ENCODE results near the gene DES. TPM values are rescaled to one million over a fixed set of nuclear protein-coding genes. Genes with fewer than 3 reads are reported as not detected.

Gene DES
- total RNA-seq, 1 experiment from 2014 or later = not detected

- TF ChIP-seq EZH2phosphoT487 (IDR thresholded peaks at IDR 0.05; ENCODE audit: borderline replicate concordance, low read length) (no peak), CTCF (conservative IDR thresholded peaks at IDR 0.05; ENCODE audit: low read depth, low read length) (peak; percentile 95)
- no peaks in the 10 kb centered on the region for H3K27me3 ChIP-seq (ENCODE audit: low read length)
- peak; percentile 54 for ATAC-seq
- no peaks in the 10 kb centered on the region for H3K9me3 ChIP-seq (ENCODE audit: low read length)
- H3K27ac ChIP-seq (ENCODE audit: low read length) = no peak overlapping the region
- ChIA-PET POLR2A (ENCODE audit: unreplicated experiment) (interaction anchor here (0.7 kb wide), 1 partner anchor 79 kb away, joined by 4 read pairs; no protein-coding TSS in a partner anchor), CTCF (interaction anchor here (0.5 to 2.3 kb wide), 10 partner anchors 31 to 149 kb away, joined by 3 to 21 read pairs (median 3); no protein-coding TSS in a partner anchor)
- H4K20me1 ChIP-seq (ENCODE audit: low read length) = no peaks in the 10 kb centered on the region
- peak; percentile 90 for DNase-seq
- H3K9me2 ChIP-seq (replicated peaks; ENCODE audit: low read length) = no peaks in the 10 kb centered on the region
- H3K79me2 ChIP-seq (ENCODE audit: low read length) = no peaks in the 10 kb centered on the region
- H2AFZ ChIP-seq (ENCODE audit: low read length) = 0 out of 2 replicates have a peak overlapping the region, but pooled peaks have one; percentile 6
- H3F3A ChIP-seq (ENCODE audit: low read length, unreplicated experiment) = peaks cover 7% of the 10 kb centered on the region
- BruUV-seq (replicated peaks) = no TSS peak
- intact Hi-C loops (cut with micrococcal nuclease) = loop anchor here (1.0 to 2.0 kb wide), 2 partner anchors 50 to 127 kb away; no protein-coding TSS in a partner anchor
- H3K4me1 ChIP-seq (ENCODE audit: insufficient read depth, low read length) = peaks cover 34% of the 10 kb centered on the region
- H3K36me3 ChIP-seq (ENCODE audit: low read depth, low read length) = no peaks in the 10 kb centered on the region
- no peak overlapping the region for H3K9ac ChIP-seq (ENCODE audit: low read length)
- H3K4me3 ChIP-seq (ENCODE audit: low read length) = no peak overlapping the region
- H3K4me2 ChIP-seq (ENCODE audit: low read length) = 0 out of 2 replicates have a peak overlapping the region, but pooled peaks have one; percentile 18
Measured at GRCh38 chr2:219402665-219403515, 15.3 kb upstream of the DES start.

GRCh38 chr2:219403861-219404260 lies 14.3 kb upstream of the DES start:
- intact Hi-C loops (cut with micrococcal nuclease) = loop anchor here (1.0 to 2.0 kb wide), 2 partner anchors 49 to 126 kb away; no protein-coding TSS in a partner anchor
- H3K4me2 ChIP-seq (ENCODE audit: low read length) = no peak overlapping the region
- H4K20me1 ChIP-seq (ENCODE audit: low read length) = no peaks in the 10 kb centered on the region
- peaks cover 25% of the 10 kb centered on the region for H3K4me1 ChIP-seq (ENCODE audit: insufficient read depth, low read length)
- no TSS peak for BruUV-seq (replicated peaks)
- H2AFZ ChIP-seq (ENCODE audit: low read length) = no peak overlapping the region
- no peak overlapping the region for H3K27ac ChIP-seq (ENCODE audit: low read length)
- no peaks in the 10 kb centered on the region for H3K9me2 ChIP-seq (replicated peaks; ENCODE audit: low read length)
- no peaks in the 10 kb centered on the region for H3K36me3 ChIP-seq (ENCODE audit: low read depth, low read length)
- H3K9me3 ChIP-seq (ENCODE audit: low read length) = no peaks in the 10 kb centered on the region
- H3K79me2 ChIP-seq (ENCODE audit: low read length) = no peaks in the 10 kb centered on the region
- TF ChIP-seq EZH2phosphoT487 (IDR thresholded peaks at IDR 0.05; ENCODE audit: borderline replicate concordance, low read length) (no peak), EZH2 (IDR thresholded peaks at IDR 0.05; ENCODE audit: low read length, unreplicated experiment) (no peak), CTCF (conservative IDR thresholded peaks at IDR 0.05; ENCODE audit: low read depth, low read length) (no peak)
- CTCF ChIA-PET = interaction anchor here (0.6 to 2.3 kb wide), 4 partner anchors 30 to 126 kb away, joined by 3 to 21 read pairs (median 4); no protein-coding TSS in a partner anchor
- ATAC-seq = no peak
- no peak overlapping the region for H3K4me3 ChIP-seq (ENCODE audit: low read length)
- peaks cover 7% of the 10 kb centered on the region for H3F3A ChIP-seq (ENCODE audit: low read length, unreplicated experiment)
- H3K9ac ChIP-seq (ENCODE audit: low read length) = no peak overlapping the region
- DNase-seq = no peak
- POLR2A ChIA-PET (ENCODE audit: unreplicated experiment) = no interaction called here
- no peaks in the 10 kb centered on the region for H3K27me3 ChIP-seq (ENCODE audit: low read length)
